HG03378 (cell line): ENCODE data around the gene NT5DC2.

Experiments
- ATAC-seq: cut with Tn5 transposase; IDR thresholded peaks from one replicate; pipeline ENCODE4 v1.9.1; 2021; ENCODE audit warnings: mild to moderate bottlenecking, moderate library complexity; ENCODE audit not compliant: unreplicated experiment

NT5DC2 gene

GRCh38 chr3:52533623-52534280 is at the start of gene NT5DC2:
TSS of gene NT5DC2 (minus strand) at chr3:52533857. CDS start at chr3:52533737, 120 bp downstream.
- ATAC-seq: no peak

GRCh38 chr3:52574056-52574965 is 40.7 kb upstream of the NT5DC2 start:
- ATAC-seq: no peak

GRCh38 chr3:52572221-52572620 is 38.6 kb upstream of the NT5DC2 start:
- ATAC-seq: no peak

GRCh38 chr3:52570076-52570475 is 36.4 kb upstream of the NT5DC2 start:
- ATAC-seq: no peak

- no peak for ATAC-seq
These were observed 34.4 kb upstream of the NT5DC2 start for GRCh38 chr3:52568069-52568468.

- ATAC-seq: no peak
These were observed 30.3 kb upstream of the NT5DC2 start for GRCh38 chr3:52563984-52564383.

- no peak for ATAC-seq
These were observed 27.5 kb upstream of the NT5DC2 start for GRCh38 chr3:52561028-52561747.

- no peak for ATAC-seq
These were observed 24.8 kb upstream of the NT5DC2 start for GRCh38 chr3:52558436-52558835.

- no peak for ATAC-seq
These were observed 23.6 kb upstream of the NT5DC2 start for GRCh38 chr3:52557011-52557960.

- ATAC-seq: no peak
These were observed 21.4 kb upstream of the NT5DC2 start for GRCh38 chr3:52555056-52555455.

- no peak for ATAC-seq
These were observed 20.5 kb upstream of the NT5DC2 start for GRCh38 chr3:52554026-52554755.

- ATAC-seq: no peak
These were observed 18.4 kb upstream of the NT5DC2 start for GRCh38 chr3:52552089-52552488.

GRCh38 chr3:52551118-52551517 is 17.5 kb upstream of the NT5DC2 start:
- ATAC-seq: no peak

GRCh38 chr3:52547143-52547542 is 13.5 kb upstream of the NT5DC2 start:
- ATAC-seq: no peak

- ATAC-seq: no peak
These were observed 12.6 kb upstream of the NT5DC2 start for GRCh38 chr3:52546111-52546901.

- ATAC-seq: no peak
These were observed 11.3 kb upstream of the NT5DC2 start for GRCh38 chr3:52544937-52545336.

- no peak for ATAC-seq
These were observed 7.4 kb upstream of the NT5DC2 start for GRCh38 chr3:52541050-52541449.

- no peak for ATAC-seq
These were observed 5.5 kb upstream of the NT5DC2 start for GRCh38 chr3:52539010-52539653.
